ENCODE measurements around the gene ADAM8.
"Not testable (repeated sequence)": the region's sequence is repeated elsewhere in the genome, so short reads cannot be mapped to it uniquely, and the experiment has no call there.

ADAM8 gene

GRCh38 chr10:133266056-133266795 is 10.4 kb downstream of the ADAM8 start:
- DNase-seq: no peak

GRCh38 chr10:133265052-133265451 is 11.6 kb downstream of the ADAM8 start:
- not testable (repeated sequence) for DNase-seq

GRCh38 chr10:133264461-133264860 is 12.2 kb downstream of the ADAM8 start:
- no peak for DNase-seq

GRCh38 chr10:133263674-133264073 is 13.0 kb downstream of the ADAM8 start:
- DNase-seq: no peak

GRCh38 chr10:133262696-133263095 is 14.0 kb downstream of the ADAM8 start:
- no peak for DNase-seq

GRCh38 chr10:133261726-133262325 is 14.8 kb downstream of the ADAM8 start:
- DNase-seq: peak; percentile 83

GRCh38 chr10:133260895-133261725 is 15.6 kb downstream of the ADAM8 start:
- no peak for DNase-seq

GRCh38 chr10:133259602-133259989 is 17.1 kb downstream of the ADAM8 start:
- no peak for DNase-seq

GRCh38 chr10:133258818-133259601 is 17.7 kb downstream of the ADAM8 start:
- DNase-seq: no peak

- no peak for DNase-seq
Observed at GRCh38 chr10:133258066-133258817, 18.4 kb downstream of the ADAM8 start.

- peak; percentile 82 for DNase-seq
Observed at GRCh38 chr10:133257489-133258065, 19.1 kb downstream of the ADAM8 start.

GRCh38 chr10:133255323-133255722 is 21.3 kb downstream of the ADAM8 start:
- no peak for DNase-seq

GRCh38 chr10:133254421-133255120 is 22.1 kb downstream of the ADAM8 start:
- DNase-seq: no peak

- DNase-seq: no peak
Observed at GRCh38 chr10:133253361-133253955, 23.2 kb downstream of the ADAM8 start.

- no peak for DNase-seq
Observed at GRCh38 chr10:133252223-133252552, 24.5 kb downstream of the ADAM8 start.

GRCh38 chr10:133251388-133252222 is 25.1 kb downstream of the ADAM8 start:
- DNase-seq: no peak

- DNase-seq: no peak
Observed at GRCh38 chr10:133249975-133250754, 26.5 kb downstream of the ADAM8 start.

GRCh38 chr10:133249094-133249780 is 27.4 kb downstream of the ADAM8 start:
- DNase-seq: no peak

Data from islet precursor cell (in vitro differentiated cells).